H4 (cell line): ENCODE measurements around the gene SAMD9L. TPM values are rescaled to one million over a fixed set of nuclear protein-coding genes. Genes with fewer than 3 reads are reported as not detected.
"Not testable (repeated sequence)": the region's sequence is repeated elsewhere in the genome, so short reads cannot be mapped to it uniquely, and the experiment has no call there.

Source experiments
- DNase-seq: peaks from one replicate; pipeline ENCODE4 v3.0.0-alpha.2; 2015; ENCODE audit warnings: low spot score
- total RNA-seq: library from RNA; depleted of rRNA; stranded (reverse); fragments of >200 nt; shearing (Covaris generic); gene quantifications from 2 replicates; pipeline ENCODE4 v1.2.3, GENCODE V29; 2014

Gene SAMD9L
- total RNA-seq, 1 experiment from 2014 or later, result 21.2 TPM

DNA sequence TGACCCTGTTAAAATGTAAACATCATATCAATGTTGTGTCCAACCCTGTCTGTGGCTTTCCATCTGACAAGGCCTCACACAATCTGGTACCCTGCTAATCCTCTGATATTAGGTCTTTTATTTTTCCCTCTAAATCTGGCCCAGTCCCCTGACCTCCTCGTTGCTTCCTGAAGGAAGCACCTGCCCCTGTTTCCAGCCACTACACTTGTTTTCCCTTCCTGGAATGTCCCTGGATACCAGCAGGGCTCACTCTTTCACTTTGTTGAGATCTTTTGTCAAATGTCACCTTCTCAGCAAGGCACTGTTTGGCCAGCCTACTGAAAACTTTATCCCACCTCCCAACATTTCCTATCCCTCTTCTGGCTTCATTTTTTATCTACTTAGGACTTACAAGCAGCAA is 2.1 kb downstream of the SAMD9L start:
- no peak for DNase-seq

DNA sequence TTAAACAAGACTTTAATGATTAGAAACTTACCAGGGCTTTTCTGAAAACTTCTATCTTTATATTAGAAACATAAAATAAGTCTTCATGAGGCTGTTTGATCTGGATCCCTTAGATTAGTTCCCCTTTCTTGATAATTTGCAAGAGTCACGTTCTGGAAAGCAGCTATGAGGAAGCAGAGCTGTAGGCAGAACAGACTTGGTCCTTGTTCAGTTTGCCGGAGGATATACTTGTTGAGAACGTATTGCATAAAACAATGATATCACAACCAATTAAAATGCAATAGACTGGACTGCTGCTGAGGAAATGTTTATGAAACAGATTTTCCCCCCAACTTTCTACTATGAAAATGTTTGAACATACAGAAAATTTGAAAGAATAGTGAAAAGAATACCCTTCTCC is 2.8 kb downstream of the SAMD9L start:
- no peak for DNase-seq

DNA sequence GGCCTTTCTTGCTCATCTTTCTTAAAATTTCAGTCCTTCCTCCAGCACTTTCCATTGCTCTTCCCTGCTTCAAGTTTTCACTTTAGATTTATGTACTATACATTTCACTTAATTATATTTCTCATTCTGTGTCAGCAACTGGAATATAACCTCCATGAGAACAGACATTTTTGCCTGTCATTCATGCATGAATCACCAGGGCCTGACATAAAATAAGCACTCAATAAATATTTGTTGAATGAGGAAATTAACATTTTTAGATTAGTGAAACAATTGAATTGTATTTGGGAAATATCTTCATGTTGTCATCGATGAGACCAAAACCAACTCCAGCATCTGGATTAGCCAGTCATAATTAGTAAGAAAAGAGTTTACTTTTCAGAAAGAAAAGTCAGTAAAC is 6.1 kb downstream of the SAMD9L start:
- no peak for DNase-seq

DNA sequence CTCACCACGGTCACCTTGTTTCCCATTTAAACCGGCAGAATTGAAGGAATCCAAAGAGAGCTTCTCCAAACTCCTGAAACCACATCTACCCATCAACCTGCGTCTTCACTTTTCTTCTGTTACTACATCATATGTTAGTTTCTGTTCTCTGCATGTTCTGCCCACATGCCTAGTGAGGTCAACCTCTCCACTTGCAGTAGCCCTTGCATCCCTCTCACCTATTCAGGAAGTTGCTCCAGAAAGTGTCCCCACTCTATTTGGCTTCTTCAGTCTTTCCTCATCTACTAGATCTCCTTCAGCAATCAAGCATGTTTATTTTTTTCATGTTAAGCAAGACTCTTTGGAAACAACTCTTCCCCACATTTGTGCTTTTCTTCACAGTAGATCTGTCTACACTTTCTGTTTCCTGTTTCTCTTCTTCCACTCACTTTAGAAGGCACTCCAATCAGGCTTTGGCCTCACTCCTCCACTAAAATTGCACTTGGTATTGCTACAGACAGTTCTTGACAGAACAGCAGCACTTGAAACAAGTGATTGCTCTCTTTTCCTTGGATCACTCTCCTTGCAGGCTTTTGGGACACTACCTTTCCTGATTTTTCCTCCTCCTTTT is 7.5 kb downstream of the SAMD9L start:
- DNase-seq, result no peak

DNA sequence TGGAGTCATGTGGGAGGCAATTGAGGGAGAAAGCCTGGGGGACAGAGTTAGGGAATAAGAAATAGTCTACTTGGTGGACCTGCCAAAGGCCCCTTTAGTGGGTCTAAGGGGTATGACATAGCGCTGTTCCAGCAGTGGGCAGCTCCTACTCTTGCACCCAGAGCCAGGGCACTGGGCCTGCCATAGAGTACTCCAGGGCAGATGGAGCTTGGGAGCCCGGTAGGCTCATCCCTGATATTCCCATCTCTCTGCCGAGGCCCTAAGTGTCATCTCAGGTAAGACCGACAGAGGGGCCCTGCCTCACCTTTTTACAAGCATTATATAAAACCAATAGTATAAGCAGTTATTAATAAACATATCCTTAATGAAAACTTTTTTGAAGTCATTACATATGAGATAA is 9.6 kb downstream of the SAMD9L start:
- no peak for DNase-seq

DNA sequence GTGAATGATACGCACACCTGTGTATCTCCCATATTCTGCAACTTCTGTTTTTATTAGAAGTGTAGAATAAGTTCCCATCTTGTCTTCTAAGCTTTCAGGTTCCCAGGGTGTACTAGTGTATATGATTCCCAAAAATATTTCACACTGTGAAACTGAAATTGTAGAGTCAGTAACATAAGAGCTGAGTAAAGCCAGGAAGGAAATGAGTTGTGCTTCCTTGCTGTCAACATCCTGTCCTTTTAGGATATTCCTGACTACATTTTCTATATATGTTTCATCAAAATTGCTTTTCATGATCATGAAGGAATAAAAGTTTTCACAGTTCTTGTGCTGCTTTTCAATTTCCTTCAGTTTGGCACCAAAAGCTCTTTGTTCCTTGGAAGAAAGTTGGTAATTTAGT is 15.2 kb downstream of the SAMD9L start:
- DNase-seq, result no peak

DNA sequence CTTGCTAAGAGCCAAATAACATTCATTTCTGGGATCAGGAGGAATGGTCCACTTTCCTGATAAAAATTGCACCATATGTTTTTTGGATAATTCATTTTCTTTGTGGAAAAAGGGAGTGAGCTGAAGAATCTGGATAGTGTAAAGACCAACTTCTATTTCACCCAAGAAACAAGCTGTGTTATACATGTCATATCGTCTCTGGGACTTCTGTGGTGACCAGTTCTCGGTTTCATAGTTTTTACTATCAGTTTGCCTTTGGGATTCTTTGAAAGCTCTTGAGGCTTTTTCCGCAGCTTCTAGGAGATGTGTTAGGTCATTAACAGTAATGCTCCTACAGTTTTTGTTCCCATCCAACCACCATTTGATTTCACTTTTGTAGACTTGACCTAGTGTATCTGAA is 16.0 kb downstream of the SAMD9L start:
- no peak for DNase-seq

DNA sequence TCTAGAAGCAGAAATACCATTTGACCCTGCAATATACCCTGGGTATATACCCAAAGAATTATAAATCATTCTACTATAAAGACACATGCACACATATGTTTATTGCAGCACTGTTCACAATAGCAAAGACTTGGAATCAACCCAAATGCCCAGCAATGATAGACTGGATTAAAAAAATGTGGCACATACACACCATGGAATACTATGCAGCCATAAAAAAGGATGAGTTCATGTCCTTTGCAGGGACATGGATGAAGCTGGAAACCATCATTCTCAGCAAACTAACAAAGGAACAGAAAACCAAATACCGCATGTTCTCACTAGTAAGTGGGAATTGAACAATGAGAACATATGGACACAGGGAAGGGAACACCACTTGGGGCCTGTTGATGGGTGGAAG is 21.2 kb downstream of the SAMD9L start:
- DNase-seq, result not testable (repeated sequence)

DNA sequence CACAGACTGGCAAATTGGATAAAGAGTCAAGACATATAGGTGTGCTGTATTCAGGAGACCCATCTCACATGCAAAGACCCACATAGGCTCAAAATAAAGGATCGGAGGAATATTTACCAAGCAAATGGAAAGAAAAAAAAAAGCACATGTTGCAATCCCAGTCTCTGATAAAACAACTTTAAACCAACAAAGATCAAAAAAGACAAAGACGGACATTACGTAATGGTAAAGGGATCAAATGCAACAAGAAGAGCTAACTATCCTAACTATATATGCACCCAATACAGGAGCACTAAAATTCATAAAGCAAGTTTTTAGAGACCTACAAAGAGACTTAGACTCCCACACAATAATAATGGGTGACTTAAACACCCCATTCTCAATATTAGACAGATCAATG is 24.7 kb downstream of the SAMD9L start:
- not testable (repeated sequence) for DNase-seq

DNA sequence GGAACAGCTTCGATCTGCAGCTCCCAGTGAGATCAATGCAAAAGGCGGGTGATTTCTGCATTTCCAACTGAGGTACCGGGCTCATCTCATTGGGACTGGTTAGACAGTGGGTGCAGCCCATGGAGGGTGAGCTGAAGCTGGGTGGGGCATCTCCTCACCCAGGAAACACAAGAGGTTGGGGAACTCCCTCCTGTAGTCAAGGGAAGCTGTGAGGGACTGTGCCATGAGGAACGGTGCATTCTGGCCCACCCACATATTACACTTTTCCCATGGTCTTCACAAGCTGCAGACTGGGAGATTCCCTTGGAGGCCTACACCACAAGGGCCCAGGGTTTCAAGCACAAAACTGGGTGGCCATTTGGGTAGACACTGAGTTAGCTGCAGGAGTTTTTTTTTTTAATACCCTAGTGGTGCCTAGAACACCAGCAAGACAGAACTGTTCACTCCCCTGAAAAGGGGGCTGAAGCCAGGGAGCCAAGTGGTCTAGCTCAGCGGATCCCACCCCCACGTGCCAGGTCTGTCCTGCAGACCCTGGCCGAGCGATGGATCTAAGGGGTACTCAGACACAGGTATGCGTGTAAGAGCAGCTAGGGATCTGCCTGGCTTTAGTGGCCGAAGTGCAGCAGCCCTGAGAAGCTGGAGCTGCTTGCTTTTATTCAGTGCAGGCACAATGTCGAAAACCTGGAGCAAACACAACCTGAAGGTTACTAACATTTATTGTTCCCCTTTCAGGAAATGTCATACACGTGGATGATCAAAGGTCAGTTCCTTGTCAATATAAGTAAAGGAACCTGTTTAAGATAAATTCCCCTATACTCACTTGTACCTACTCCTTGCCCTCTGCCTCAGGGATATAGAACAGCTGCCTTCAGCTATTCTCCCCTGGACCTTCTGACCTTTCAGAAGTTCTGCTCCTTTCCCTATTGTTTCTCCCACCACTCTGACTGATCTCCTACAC is 27.3 kb downstream of the SAMD9L start:
- no peak for DNase-seq

DNA sequence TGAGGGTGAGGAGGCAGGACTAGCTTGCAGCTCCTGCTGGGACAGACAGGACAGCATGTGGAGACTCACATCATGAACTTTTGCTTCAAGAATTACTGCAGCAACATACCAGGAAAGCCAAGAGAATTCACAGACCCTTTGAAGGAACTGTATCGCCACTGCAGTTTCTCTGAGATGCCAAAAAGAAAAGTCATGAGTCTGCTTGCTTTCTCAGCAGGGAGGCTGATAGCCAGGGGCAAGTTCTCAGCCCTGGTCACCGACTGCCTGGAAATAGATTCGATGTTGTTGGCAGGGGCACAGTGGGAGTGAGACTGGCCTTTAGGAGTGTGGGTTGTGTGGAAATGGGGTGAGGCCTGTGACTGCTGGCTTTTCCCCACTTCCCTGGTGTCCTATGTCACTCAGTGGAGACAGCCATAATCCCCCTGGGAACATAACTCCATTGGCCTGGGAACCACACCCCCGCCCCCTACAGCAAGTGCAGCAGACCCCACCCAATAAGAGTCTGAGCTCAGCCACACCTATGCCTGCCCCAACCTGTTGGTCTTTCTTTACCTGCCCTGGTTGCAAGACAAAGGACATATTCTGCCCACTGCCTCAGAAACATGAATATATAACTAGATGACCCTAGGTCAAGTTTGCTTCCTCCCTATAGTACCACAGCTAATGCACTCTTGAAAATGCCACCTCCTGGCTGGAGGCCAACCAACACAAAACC is 28.8 kb downstream of the SAMD9L start:
- DNase-seq, result no peak

DNA sequence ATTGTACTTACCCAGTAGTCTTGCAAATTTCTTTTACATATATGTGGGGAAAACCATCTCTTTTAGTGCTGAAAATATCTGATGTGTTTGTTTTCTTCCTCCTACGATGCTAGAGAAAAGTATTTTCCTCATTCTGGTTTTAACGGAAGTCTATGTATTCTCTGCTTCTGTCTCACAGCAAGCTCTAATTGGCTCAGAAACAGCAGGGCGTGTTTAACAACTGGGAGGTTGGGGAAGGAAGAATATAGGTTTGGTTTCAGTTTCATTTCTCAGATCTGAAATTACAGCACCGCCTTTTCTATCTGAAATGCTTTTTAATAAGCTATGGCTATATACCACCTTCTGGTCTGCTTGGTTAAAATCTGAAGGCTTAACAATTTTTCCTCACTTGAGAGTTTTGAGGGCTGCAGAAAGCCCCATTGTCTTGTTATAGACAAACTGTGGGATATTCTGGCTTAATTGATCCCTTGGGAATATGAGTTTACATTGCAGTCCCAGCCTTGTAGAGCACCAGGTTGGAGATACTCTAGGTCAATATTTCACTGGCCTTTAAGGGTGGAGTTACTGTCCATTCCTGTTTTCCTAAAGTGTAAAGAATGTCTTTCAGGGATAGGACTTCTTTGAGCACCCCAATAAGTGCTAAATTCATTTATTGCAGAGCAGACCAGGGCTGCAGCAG is 30.2 kb downstream of the SAMD9L start, which contains the start of gene SAMD9:
Gene SAMD9, minus strand, starts transcription at position 128 of the 679 bp plus-strand sequence. CDS start 11,882 bp downstream, outside the sequence.
- DNase-seq, result peak; percentile 97

DNA sequence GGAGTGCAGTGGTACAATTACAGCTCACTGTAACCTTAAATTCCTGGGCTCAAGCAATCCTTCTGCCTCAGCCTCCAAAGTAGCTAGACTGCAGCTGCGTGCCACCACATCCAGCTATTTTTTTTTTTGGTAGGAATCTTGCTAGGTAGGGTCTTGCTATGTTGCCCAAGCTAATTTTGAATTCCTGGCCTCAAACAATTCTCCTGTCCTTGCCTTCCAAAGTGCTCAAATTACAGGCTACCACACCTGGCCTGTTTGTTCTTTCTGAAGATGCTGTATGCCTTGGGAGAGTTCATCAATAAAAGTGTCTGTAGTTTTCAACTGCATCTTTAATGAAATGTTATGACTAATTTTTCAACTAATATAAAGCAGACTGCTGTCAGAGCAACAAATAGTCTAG is 30.9 kb downstream of the SAMD9L start:
- no peak for DNase-seq

DNA sequence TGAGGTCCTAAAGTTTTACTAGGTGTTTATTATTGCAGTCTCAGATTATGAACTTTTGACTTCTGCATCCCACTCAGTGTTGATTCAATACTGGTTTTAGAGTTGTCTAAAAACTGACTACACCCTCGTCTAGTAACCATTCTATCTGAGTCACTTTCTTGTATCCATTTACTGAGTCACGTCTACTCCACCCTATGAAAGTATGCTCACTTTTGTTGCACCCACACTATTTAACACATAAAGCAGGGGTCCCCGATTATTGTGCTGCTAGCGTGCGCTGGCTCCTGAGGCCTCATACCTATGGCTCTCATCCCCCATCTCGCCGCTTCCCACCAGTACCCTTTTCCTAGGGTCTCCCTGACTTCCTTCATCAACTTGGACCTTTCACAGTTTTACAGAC is 32.4 kb downstream of the SAMD9L start:
- peak; percentile 48 for DNase-seq

DNA sequence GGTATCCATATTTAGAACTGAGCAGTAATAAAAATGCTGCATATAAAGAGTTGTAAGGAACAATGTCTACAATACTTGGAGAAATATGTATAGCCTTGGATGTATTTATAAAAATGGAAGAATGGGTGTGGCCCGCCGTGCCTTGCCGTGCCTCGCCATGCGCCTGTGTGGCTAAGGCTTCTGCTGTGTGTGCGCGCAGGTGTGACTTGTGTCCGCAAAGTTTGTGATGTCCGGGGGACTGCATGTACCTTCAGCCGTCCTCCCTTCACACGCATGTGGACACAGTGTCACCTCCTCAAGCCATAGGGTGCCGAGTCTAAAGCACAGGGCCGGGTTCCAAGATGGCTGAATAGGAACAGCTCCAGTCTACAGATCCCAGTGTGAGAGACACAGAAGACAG is 40.2 kb downstream of the SAMD9L start:
- DNase-seq, result no peak

DNA sequence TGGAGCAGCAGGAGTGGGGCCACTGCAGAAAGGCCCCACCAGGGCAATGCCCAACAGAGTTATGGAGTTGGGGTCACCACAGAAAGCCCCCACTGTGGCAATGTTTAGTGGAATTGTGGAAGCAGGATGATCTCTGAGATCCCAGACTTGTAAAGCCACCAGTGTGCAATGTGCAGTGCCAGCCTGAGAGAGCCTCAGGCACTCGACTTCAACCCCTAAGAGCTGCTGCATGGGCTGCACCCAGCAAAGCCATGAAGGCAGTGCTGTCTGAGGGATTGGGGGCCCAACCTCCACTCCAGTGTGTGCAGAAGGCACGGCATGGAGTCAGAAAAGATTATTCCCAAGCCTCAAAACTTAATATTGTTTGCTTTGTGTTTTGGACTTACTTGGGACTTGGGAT is 50.8 kb downstream of the SAMD9L start:
- no peak for DNase-seq

DNA sequence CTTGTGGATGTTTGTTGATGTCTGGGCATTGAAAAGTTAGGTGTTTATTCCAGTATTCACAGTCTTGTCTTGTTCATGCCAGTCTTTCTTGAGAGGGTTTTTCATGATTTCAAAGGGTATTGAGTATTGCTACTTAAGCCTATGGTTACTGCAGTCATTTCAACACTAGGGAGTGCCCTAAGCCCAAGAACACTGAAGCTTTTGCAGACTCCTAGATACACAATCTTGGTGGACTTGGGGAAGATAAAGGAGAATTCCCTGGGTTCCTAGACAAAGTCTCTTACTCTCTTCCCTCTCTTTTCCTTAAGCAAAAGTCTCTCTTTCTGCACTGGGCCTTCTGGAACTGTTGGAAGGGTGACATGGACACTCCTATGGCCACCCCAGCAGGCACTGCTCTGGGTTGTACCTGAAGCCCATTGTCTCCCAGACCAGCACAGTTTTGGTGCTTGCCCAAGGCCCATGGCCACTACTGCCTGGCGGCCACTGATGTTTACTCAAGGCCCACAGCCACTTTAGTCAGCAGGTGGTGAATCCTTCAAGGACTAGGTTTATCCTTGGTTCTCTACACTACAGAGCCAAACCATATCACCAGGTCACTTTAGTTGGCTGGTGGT is 55.3 kb downstream of the SAMD9L start:
- no peak for DNase-seq
